ENCODE results near the gene ABCA3.
"Not testable (repeated sequence)": the region's sequence is repeated elsewhere in the genome, so short reads cannot be mapped to it uniquely, and the experiment has no call there.

The ABCA3 gene

DNA sequence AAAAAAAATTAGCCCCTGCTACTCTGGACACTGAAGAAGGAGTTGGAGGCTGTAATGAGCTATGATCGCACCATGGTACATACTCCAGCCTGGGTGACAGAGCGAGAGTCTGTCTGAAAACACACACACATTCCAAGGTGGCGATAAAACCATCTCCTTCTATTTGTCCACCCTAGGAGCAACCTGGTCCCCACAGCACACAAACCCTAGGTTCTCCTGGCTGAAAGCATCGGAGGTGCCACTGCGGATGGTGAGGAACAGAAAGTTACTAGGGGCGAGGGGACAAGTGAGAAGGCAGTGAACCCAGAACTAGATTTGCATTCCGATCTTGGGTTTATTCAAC lies 87.8 kb downstream of the ABCA3 start:
- no peak for DNase-seq (ENCODE audit: low spot score)

GRCh38 chr16:2251296-2252111 lies 89.0 kb downstream of the ABCA3 start, which contains the start of gene ECI1:
TSS of gene ECI1 (minus strand) at chr16:2251587. CDS start at chr16:2251566, 21 bp downstream.
- peak; percentile 89 for DNase-seq (ENCODE audit: low spot score)

GRCh38 chr16:2250652-2251295 lies 89.8 kb downstream of the ABCA3 start:
- DNase-seq (ENCODE audit: low spot score) = peak; percentile 15

GRCh38 chr16:2246301-2246885 lies 94.1 kb downstream of the ABCA3 start:
- DNase-seq (ENCODE audit: low spot score) = no peak

GRCh38 chr16:2244926-2245795 lies 95.4 kb downstream of the ABCA3 start:
- no peak for DNase-seq (ENCODE audit: low spot score)

DNA sequence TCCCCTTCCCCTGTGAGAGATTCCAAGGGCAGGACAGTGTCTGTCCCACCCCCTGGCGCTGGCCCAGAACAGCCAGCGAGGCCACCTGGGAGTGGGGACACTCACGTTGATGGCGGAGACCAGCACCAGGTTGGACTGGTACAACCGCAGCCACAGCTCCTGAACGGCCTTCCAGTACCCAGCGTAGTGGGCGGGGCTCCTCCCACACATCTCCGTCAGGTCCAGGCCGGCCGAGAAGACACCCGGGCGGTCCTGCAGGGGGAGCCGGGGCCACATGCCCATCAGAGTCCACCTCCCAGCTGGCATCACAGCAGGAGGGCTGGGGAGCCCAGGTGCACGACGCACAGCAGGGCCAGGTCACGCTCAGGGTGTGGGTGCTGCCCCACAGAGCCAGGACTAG lies 96.2 kb downstream of the ABCA3 start:
- DNase-seq (ENCODE audit: low spot score) = no peak

DNA sequence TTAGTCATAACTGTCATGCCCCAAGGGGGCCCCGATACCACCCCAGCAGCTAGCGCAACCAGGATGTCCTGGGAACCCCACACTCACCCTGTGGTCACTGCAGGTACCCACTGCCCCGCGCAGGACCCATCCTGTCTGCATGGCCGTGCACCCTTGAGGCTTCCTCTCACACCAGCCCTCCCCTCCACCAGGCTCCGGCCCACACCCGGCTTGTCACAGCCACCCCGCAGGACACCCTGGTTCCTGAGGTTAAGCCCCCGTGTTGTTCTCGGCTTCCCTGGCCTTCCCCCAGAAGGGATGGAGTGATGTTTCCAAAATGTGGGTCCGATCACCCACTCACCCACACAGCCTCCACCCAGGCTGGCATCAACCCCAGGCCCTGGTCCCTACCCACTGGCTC lies 96.7 kb downstream of the ABCA3 start:
- DNase-seq (ENCODE audit: low spot score) = no peak

GRCh38 chr16:2243031-2243528 lies 97.4 kb downstream of the ABCA3 start:
- DNase-seq (ENCODE audit: low spot score) = no peak

- DNase-seq (ENCODE audit: low spot score) = no peak
These were observed 97.9 kb downstream of the ABCA3 start for GRCh38 chr16:2242598-2242997.

GRCh38 chr16:2240331-2240730 lies 100.2 kb downstream of the ABCA3 start:
- DNase-seq (ENCODE audit: low spot score) = not testable (repeated sequence)

GRCh38 chr16:2238838-2239675 lies 101.5 kb downstream of the ABCA3 start:
- DNase-seq (ENCODE audit: low spot score) = no peak

DNA sequence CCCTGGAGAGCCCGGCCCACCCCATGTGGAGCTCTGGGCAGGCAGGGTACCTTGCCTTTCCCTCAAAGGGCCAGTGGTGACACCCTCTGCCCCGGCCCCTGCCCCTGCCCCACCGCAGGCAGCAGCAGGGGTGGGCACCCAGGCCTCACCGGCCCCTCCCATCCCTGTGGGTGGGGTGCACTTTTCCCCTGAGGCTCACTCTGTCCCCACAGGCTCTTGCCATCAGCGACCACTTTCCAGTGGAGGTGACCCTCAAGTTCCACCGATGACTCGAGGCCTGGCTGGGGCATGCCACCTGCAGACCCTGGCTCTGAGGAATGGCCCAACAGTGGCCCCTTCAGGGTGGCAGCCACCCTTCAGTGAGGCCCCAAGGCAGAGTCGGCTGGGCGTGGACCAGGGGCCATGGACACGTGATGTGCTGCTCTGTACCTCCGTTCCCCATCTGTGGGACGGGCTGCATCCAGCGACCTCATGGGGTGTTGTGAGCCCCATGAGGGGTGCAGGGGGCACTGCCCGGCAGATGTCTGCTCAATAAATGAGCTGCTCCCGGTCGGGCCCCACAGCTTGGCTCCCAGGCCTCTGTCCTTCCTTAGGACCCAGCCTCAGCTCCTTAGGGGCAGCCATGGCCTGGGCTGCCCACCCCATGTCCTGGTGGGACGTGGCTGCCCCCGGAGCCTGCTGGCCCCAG lies 102.2 kb downstream of the ABCA3 start:
- no peak for DNase-seq (ENCODE audit: low spot score)

DNA sequence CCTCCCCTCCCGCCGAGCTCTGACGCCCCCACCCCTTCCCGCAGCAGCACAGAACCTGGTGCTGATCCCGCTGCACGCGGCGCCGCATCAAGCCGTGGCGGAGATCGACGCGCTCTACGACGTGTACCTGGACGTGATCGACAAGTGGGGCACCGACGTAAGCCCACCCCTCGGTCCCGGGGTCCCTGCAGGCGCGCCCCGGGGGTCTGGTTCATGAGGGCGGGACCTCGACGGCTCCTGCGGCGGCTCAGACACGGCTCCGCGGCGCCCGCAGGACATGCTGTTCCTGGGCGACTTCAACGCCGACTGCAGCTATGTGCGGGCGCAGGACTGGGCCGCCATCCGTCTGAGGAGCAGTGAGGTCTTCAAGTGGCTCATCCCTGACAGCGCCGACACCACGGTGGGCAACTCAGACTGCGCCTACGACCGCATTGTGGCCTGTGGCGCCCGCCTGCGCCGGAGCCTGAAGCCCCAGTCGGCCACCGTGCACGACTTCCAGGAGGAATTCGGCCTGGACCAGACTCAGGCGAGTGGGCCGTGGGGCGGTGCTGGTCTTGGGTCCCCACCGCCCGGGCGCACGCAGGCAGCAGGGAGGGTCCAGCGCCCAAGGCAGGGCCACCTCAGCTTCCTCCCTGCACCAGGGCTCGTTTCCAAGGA lies 102.9 kb downstream of the ABCA3 start:
- DNase-seq (ENCODE audit: low spot score) = no peak

DNA sequence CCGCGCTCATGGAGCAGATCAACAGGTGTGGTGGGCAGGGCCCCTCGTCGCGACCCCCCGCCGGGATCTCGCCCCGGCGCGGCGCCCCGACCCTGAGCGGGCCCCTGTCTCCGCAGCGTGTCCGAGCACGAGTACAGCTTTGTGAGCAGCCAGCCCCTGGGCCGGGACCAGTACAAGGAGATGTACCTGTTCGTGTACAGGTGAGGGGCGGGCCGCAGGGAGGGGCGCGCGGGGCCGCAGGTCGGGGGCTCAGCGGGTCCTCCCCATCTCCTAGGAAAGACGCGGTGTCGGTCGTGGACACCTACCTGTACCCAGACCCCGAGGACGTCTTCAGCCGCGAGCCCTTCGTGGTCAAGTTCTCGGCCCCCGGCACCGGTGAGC lies 103.4 kb downstream of the ABCA3 start:
- no peak for DNase-seq (ENCODE audit: low spot score)

DNA sequence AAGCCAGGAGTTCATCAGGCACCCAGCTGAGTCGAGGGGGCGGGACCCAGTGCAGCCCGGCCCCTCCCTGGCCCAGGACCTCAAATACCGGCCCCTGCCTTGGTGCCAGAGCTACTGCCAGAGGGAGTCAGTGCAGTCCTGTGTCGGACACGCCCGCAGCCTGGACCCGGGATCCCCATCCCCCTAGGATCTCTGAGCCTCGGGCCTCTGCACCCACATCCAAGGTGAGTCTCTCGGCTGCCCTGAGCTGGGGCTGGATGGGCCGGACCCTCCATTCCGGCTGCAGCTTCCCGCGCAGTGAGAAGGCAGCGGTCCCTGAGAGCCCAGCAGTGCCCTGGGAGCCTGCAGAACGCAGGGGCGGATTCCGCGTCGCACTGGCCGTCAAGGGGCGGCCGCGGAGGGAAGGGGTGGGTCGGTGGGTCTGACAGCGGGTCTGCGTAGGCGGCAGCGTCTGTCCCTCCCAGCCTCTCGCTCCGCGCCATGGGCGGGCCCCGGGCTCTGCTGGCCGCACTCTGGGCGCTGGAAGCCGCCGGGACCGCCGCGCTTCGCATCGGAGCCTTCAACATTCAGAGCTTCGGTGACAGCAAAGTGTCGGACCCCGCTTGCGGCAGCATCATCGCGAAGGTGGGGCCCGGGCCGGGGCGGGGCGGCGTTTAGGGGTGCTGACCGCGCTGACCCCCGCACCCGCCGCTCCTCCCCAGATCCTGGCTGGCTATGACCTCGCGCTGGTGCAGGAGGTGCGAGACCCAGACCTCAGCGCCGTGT lies 104.0 kb downstream of the ABCA3 start, which contains the start of gene DNASE1L2:
TSS of gene DNASE1L2 (plus strand) at position 108 of the 765 bp plus-strand sequence. CDS start at position 481, 373 bp downstream.
- DNase-seq (ENCODE audit: low spot score) = no peak

DNA sequence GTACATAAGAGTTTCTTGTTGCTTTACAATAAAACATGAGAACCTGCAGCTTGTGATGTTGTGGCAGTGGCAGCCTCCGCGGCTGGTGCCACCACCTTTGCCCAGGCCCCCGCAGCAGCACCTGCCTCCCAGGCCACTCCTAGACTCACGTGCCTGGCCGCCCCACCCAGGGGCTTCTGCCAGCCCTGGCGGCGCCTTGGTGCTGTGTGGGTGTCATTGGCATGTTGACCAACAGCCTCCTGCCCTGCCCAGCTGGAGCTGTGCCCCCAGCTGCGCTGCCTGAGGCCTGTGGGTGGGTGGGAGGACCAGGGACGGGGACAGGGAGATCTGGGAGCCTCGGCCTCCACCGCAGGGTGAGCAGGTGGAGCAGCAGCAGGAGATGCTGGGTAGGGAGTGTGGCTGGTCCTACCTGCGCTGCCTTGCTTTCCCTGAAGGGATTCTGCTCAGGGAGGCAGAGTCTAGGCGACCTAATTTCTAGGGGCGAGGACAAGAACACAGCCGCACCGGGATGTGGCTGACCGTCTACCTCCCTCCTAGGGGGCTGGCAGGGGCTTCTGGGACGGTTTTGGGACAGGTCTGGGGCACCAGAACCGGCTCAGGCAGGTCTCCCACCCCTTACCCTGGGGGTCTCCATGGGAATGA lies 104.7 kb downstream of the ABCA3 start:
- DNase-seq (ENCODE audit: low spot score) = no peak

DNA sequence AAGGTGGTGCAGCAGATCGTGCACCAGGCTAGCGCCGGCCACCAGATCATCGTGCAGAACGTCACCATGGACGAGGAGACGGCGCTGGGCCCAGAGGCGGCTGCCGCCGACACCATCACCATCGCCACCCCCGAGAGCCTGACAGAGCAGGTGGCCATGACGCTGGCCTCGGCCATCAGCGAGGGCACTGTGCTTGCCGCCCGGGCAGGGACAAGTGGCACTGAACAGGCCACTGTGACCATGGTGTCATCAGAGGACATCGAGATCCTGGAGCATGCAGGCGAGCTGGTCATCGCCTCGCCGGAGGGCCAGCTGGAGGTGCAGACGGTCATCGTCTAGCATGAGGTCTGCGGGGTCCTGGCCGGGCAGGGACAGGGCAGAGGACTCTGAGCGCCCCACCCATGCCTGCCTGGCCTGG lies 105.3 kb downstream of the ABCA3 start:
- DNase-seq (ENCODE audit: low spot score) = no peak

DNA sequence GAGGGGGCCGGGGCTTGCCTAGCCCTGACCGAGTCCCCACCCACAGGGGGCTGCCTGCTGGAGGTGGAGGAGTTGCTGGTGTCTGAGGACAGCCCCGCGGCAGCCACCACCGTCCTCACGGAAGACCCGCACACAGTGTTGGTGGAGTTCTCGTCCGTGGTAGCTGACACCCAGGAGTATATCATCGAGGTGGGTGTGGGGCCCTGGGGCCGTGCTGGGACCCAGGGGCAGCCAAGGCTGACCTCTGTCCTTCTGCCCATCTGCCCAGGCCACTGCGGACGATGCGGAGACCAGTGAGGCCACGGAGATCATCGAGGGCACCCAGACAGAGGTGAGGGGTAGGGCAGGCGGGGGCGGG lies 105.7 kb downstream of the ABCA3 start:
- DNase-seq (ENCODE audit: low spot score) = no peak

All from kidney capillary endothelial cell (primary cell).